Measurements from ENCODE around the gene PPFIBP1. TPM values are rescaled to one million over a fixed set of nuclear protein-coding genes. Genes with fewer than 3 reads are reported as not detected.

The PPFIBP1 gene
- total RNA-seq, 3 donors from 2014 or later, result 37.0 to 79.4 (median 40.4) TPM

GRCh38 chr12:27709212-27709931 lies 185.4 kb downstream of the PPFIBP1 start:
- no peaks in the 10 kb centered on the region for H3K36me3 ChIP-seq (ENCODE audit: low read depth)
- intact Hi-C loops (cut with DNase I, micrococcal nuclease), result no loop called here
- no peak for TF ChIP-seq CTCF (IDR thresholded peaks at IDR 0.05)
- DNase-seq (no peak), ATAC-seq (no peak)
- H3K9me3 ChIP-seq, result no peaks in the 10 kb centered on the region
- no peaks in the 10 kb centered on the region for H3K4me1 ChIP-seq (ENCODE audit: low read depth)
- no peak overlapping the region for H3K4me3 ChIP-seq

- peak overlapping the region; percentile 88 for H3K4me3 ChIP-seq
- no peaks in the 10 kb centered on the region for H3K4me1 ChIP-seq (ENCODE audit: low read depth)
- no peaks in the 10 kb centered on the region for H3K36me3 ChIP-seq (ENCODE audit: low read depth)
- intact Hi-C loops (cut with DNase I, micrococcal nuclease), result no loop called here
- no peaks in the 10 kb centered on the region for H3K9me3 ChIP-seq
- ATAC-seq (peak; percentile 72), DNase-seq (peak; percentile 51 to 56 (median 54))
- TF ChIP-seq CTCF (IDR thresholded peaks at IDR 0.05), result no peak
Observed at GRCh38 chr12:27709932-27710591, 186.1 kb downstream of the PPFIBP1 start.

GRCh38 chr12:27710592-27711316 lies 186.7 kb downstream of the PPFIBP1 start, which contains the start of gene MRPS35:
MRPS35 (plus strand) TSS chr12:27710832; CDS start chr12:27710844, 12 bp downstream.
- DNase-seq (peak; percentile 94 to 95 (median 95)), ATAC-seq (peak; percentile 99)
- Histone ChIP-seq H3K4me1 (ENCODE audit: low read depth) (no peaks in the 10 kb centered on the region), H3K36me3 (ENCODE audit: low read depth) (no peaks in the 10 kb centered on the region), H3K4me3 (peak within 1 kb of the TSS; percentile 88), H3K9me3 (no peaks in the 10 kb centered on the region)
- intact Hi-C loops (cut with DNase I, micrococcal nuclease), result no loop called here
- no peak for TF ChIP-seq CTCF (IDR thresholded peaks at IDR 0.05)

GRCh38 chr12:27711317-27711682 lies 187.3 kb downstream of the PPFIBP1 start:
- no peak for TF ChIP-seq CTCF (IDR thresholded peaks at IDR 0.05)
- Histone ChIP-seq H3K9me3 (no peaks in the 10 kb centered on the region), H3K4me1 (ENCODE audit: low read depth) (no peaks in the 10 kb centered on the region), H3K4me3 (peak overlapping the region; percentile 88), H3K36me3 (ENCODE audit: low read depth) (no peaks in the 10 kb centered on the region)
- intact Hi-C loops (cut with DNase I, micrococcal nuclease), result no loop called here
- peak; percentile 56 for ATAC-seq
- peak in 1 of 3 donors; percentile 42 for DNase-seq

- DNase-seq, result no peak
- TF ChIP-seq CTCF (IDR thresholded peaks at IDR 0.05), result no peak
- H3K9me3 ChIP-seq, result no peaks in the 10 kb centered on the region
- intact Hi-C loops (cut with DNase I, micrococcal nuclease), result no loop called here
- H3K4me3 ChIP-seq, result no peak overlapping the region
- no peak for ATAC-seq
- H3K36me3 ChIP-seq (ENCODE audit: low read depth), result no peaks in the 10 kb centered on the region
- H3K4me1 ChIP-seq (ENCODE audit: low read depth), result no peaks in the 10 kb centered on the region
Observed at GRCh38 chr12:27711967-27712366, 188.0 kb downstream of the PPFIBP1 start.

Data from mucosa of descending colon (tissue), 3 donors.